HepG2 (cell line): ENCODE results near the gene RABEP1. TPM values are rescaled to one million over a fixed set of nuclear protein-coding genes. Genes with fewer than 3 reads are reported as not detected.

Experiments used
- ATAC-seq: fragments of 200-7000 bp; cut with Tn5 transposase; 3 replicates; pipeline ENCODE4 v1.9.1; 2020; ENCODE audit warnings: mild to moderate bottlenecking, moderate library complexity
- BruUV-seq: library from RNA; stranded (reverse); fragments of 400-500 nt; replicated peaks from 2 replicates; lab custom pipeline; 2021; lab: Mats Ljungman, UMichigan
- CTCF ChIA-PET: fragments of 300-600 bp; formaldehyde crosslinking; extraction: SDS; loops from one replicate; lab custom pipeline; 2021; ENCODE audit warnings: low total read pairs, inconsistent platforms, low intra/inter-chr PET ratio; lab: Yijun Ruan, JAX
- POLR2A ChIA-PET: fragments of 350-600 bp; sonication (Branson Sonifier 250); formaldehyde crosslinking; loops from one replicate; lab custom pipeline; 2020; ENCODE audit warnings: antibody characterized with exemption, inconsistent platforms; lab: Yijun Ruan, JAX
- DNase-seq: peaks from one replicate; pipeline ENCODE4 v3.0.0-alpha.2; 2015; ENCODE audit warnings: low spot score
- FAIRE-seq: peaks from 3 replicates; lab custom pipeline; 2011; peaks lifted over from hg19 to GRCh38; lab: Jason Lieb, UNC
- H2AFZ ChIP-seq: one replicate; pipeline ENCODE4 v1.6.1; 2011; ENCODE audit warnings: low read length, inconsistent platforms
- H3K27ac ChIP-seq: fragments of 300-600 bp; 3 replicates; pipeline ENCODE4 v1.8.0; 2011; ENCODE audit warnings: mixed run types, mild to moderate bottlenecking, mixed read lengths, low read length, inconsistent platforms; ENCODE audit not compliant: insufficient read depth; ENCODE audit errors: extremely low read length
- H3K27me3 ChIP-seq, 2 experiments: fragments of 200-600 bp in 1 of 2; 2 replicates in 1 of 2; 3 replicates in 1 of 2; pipeline versions ENCODE4 v1.6.0 to v1.8.0; 2011; ENCODE audit warnings: low read length in 2 of 2, mild to moderate bottlenecking in 2 of 2, moderate library complexity in 2 of 2, inconsistent platforms in 1 of 2; ENCODE audit not compliant: insufficient read depth in 2 of 2, control insufficient read depth in 1 of 2
- H3K36me3 ChIP-seq, 2 experiments: fragments of 200-600 bp in 1 of 2; replicated peaks in 1 of 2; 2 replicates in 1 of 2; 3 replicates in 1 of 2; pipeline versions ENCODE4 v1.5.1 to v1.8.0; 2011; ENCODE audit warnings: low read length in 2 of 2, inconsistent platforms in 1 of 2; ENCODE audit not compliant: insufficient read depth in 2 of 2, control insufficient read depth in 1 of 2
- H3K4me1 ChIP-seq: 2 replicates; pipeline ENCODE4 v1.5.1; 2012; ENCODE audit warnings: low read length, inconsistent platforms; ENCODE audit not compliant: insufficient read depth
- H3K4me2 ChIP-seq: 2 replicates; pipeline ENCODE4 v1.6.0; 2011; ENCODE audit warnings: low read depth, low read length, inconsistent platforms
- H3K4me3 ChIP-seq, 3 experiments: fragments of 200-600 bp in 1 of 3; sonication (generic), shearing (Covaris generic) in 1 of 3; replicated peaks in 1 of 3; 2 replicates each; pipeline ENCODE4 v1.5.1; 2011 to 2016; ENCODE audit warnings: low read length in 3 of 3, inconsistent platforms in 2 of 3, low read depth in 2 of 3, mild to moderate bottlenecking in 2 of 3, control low read depth in 1 of 3, mixed read lengths in 1 of 3; ENCODE audit not compliant: insufficient read depth in 1 of 3
- H3K79me2 ChIP-seq: one replicate; pipeline ENCODE4 v1.6.1; 2011; ENCODE audit warnings: low read length, inconsistent platforms; ENCODE audit not compliant: insufficient read depth
- H3K9ac ChIP-seq: 2 replicates; pipeline ENCODE4 v1.6.0; 2011; ENCODE audit warnings: mild to moderate bottlenecking, low read depth, low read length, inconsistent platforms; ENCODE audit not compliant: insufficient read depth
- H3K9me3 ChIP-seq: 2 replicates; pipeline ENCODE4 v1.5.1; 2012; ENCODE audit warnings: mild to moderate bottlenecking, low read length
- H4K20me1 ChIP-seq: 2 replicates; pipeline ENCODE4 v1.6.0; 2011; ENCODE audit warnings: inconsistent platforms, mild to moderate bottlenecking, low read length, moderate library complexity; ENCODE audit not compliant: insufficient read depth
- IRF9 ChIP-seq: sonication (generic); formaldehyde crosslinking; IDR thresholded peaks from 2 replicates; pipeline ENCODE4 v1.8.0; 2022; ENCODE audit warnings: missing genetic modification reagents, mild to moderate bottlenecking, borderline replicate concordance
- JUNB ChIP-seq: sonication (generic); formaldehyde crosslinking; IDR thresholded peaks from 2 replicates; pipeline ENCODE4 v1.8.0; 2022; ENCODE audit warnings: missing genetic modification reagents, mild to moderate bottlenecking, borderline replicate concordance
- MAFF ChIP-seq: IDR thresholded peaks from 2 replicates; pipeline ENCODE4 v1.6.1; 2011; ENCODE audit warnings: low read depth, low read length, improper control_type of control experiment
- MAFK ChIP-seq, 2 experiments: IDR thresholded peaks in 1 of 2; conservative IDR thresholded peaks in 1 of 2; 2 replicates each; pipeline ENCODE4 v1.6.1; 2011; ENCODE audit warnings: improper control_type of control experiment in 2 of 2, low read length in 2 of 2
- NKX3-1 ChIP-seq: sonication (generic); formaldehyde crosslinking; IDR thresholded peaks from 2 replicates; pipeline ENCODE4 v1.5.0; 2020; ENCODE audit warnings: missing genetic modification reagents
- POLR2G ChIP-seq: fragments of 200-400 bp; formaldehyde crosslinking; IDR thresholded peaks from 2 replicates; pipeline ENCODE4 v1.6.1; 2018; ENCODE audit warnings: mild to moderate bottlenecking, low read depth, low read length, moderate library complexity
- SIX1 ChIP-seq: sonication (generic); formaldehyde crosslinking; IDR thresholded peaks from 2 replicates; pipeline ENCODE4 v1.4.0; 2020; ENCODE audit warnings: missing genetic modification reagents, borderline replicate concordance
- ZEB1 ChIP-seq: IDR thresholded peaks from 2 replicates; pipeline ENCODE4 v1.6.1; 2012; ENCODE audit warnings: mild to moderate bottlenecking, low read depth, inconsistent platforms; ENCODE audit not compliant: insufficient replicate concordance
- ZNF143 ChIP-seq: sonication (generic); formaldehyde crosslinking; IDR thresholded peaks from 2 replicates; pipeline ENCODE4 v1.4.0; 2020; ENCODE audit warnings: missing genetic modification reagents
- ZNF484 ChIP-seq: sonication (generic); formaldehyde crosslinking; IDR thresholded peaks from 2 replicates; pipeline ENCODE4 v1.5.1; 2020; ENCODE audit warnings: mild to moderate bottlenecking, low read depth, missing genetic modification reagents, borderline replicate concordance
- ZNF761 ChIP-seq: sonication (generic); formaldehyde crosslinking; conservative IDR thresholded peaks from 2 replicates; pipeline ENCODE4 v1.4.0; 2020; ENCODE audit warnings: mild to moderate bottlenecking, missing genetic modification reagents
- ZSCAN25 ChIP-seq: sonication (generic); formaldehyde crosslinking; IDR thresholded peaks from 2 replicates; pipeline ENCODE4 v1.8.0; 2022; ENCODE audit warnings: mild to moderate bottlenecking, missing genetic modification reagents
- WGBS: methylation state at CpG from one replicate; pipeline ENCODE4 v1.1.6; 2017; ENCODE audit warnings: low lambda C conversion rate; 5-methylcytosine and 5-hydroxymethylcytosine counted together
- in situ Hi-C: cut with HindIII; loops from 2 replicates; pipeline ENCODE4 v1.10.0; 2017; ENCODE audit warnings: low pct_unique_long_range_greater_than_20kb; ENCODE audit not compliant: extremely low pct_ligation_motif_present
- intact Hi-C: fragments of 100-400 bp; cut with micrococcal nuclease; formaldehyde crosslinking; loops from one replicate; pipeline ENCODE4 v1.10.0; 2022; ENCODE audit not compliant: unreplicated experiment
- polyA plus RNA-seq, 8 experiments: library from polyadenylated mRNA; depleted of rRNA in 3 of 8; stranded (reverse) in 7 of 8; unstranded in 1 of 8; fragments of >200 nt; fragmentation: Illumina TruSeq in 4 of 8; extraction: Trizol in 4 of 8; gene quantifications; 2 replicates each; pipeline versions ENCODE4 v1.2.1 to v1.2.3, GENCODE V29; 2011 to 2016; ENCODE audit warnings: low read depth in 4 of 8, missing spikeins in 1 of 8, mixed read lengths in 1 of 8; ENCODE audit not compliant: insufficient read depth in 1 of 8
- total RNA-seq, 5 experiments: library from RNA; depleted of rRNA; stranded (reverse); fragments of >200 nt; fragmentation: Illumina TruSeq; extraction: Trizol; gene quantifications; 2 replicates each; pipeline ENCODE4 v1.2.3, GENCODE V29; 2016; ENCODE audit warnings: low read depth in 1 of 5
- TF ChIP-seq, protein P1 (sequence below): IDR thresholded peaks from 2 replicates; pipeline ENCODE4 v1.6.1; 2016; ENCODE audit warnings: missing compliant biosample characterization, missing genetic modification reagents, borderline replicate concordance
- TF ChIP-seq, protein P2 (sequence below): sonication (generic); formaldehyde crosslinking; IDR thresholded peaks from 2 replicates; pipeline ENCODE4 v1.4.0; 2020; ENCODE audit warnings: mild to moderate bottlenecking, missing genetic modification reagents, borderline replicate concordance

RABEP1 gene
- total and polyA plus RNA-seq, 2 of the 13 experiments (the other 11 are each of a cell fraction or from before 2014, with no cell fraction given): 13.7 to 41.5 TPM

DNA sequence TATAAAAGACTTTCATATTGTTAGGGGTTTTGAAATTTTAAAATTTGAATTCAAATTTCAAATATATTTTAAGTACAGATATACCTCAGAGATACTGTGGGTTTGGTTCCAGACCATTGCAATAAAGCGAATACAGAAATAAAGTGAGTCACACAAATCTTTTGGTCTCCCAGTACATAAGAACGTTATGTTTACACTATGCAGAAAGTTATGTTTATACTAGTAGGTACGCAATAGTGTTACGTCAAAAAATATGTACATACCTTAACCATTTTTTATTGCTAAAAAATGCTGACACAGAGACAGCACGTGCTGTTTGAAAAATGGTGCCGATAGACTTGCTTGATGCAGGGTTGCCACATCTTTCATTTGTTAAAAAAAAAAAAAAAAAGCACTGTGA, 117.7 kb downstream of the RABEP1 start:
- no peak for DNase-seq
- ATAC-seq: no peak
- in situ Hi-C loops: no loop called here
- Histone ChIP-seq H3K27me3 (no peaks in the 10 kb centered on the region), H2AFZ (no peak overlapping the region), H3K4me2 (no peak overlapping the region), H3K4me1 (peaks cover 3% of the 10 kb centered on the region), H3K27ac (no peak overlapping the region), H3K79me2 (peaks cover 2% of the 10 kb centered on the region), H3K9me3 (no peaks in the 10 kb centered on the region), H3K9ac (no peak overlapping the region), H3K36me3 (peaks cover 18 to 63% of the 10 kb centered on the region in 2 experiments), H3K4me3 (no peak overlapping the region), H4K20me1 (no peaks in the 10 kb centered on the region)
- WGBS: 95% methylated on average over 6 of the region's 6 CpGs
- TF ChIP-seq MAFF: peak; percentile 22; the same call in 1 of the 2 replicates
- TF ChIP-seq MAFK (conservative IDR thresholded peaks at IDR 0.05 in 1 of 2, IDR thresholded peaks at IDR 0.05 in 1 of 2; ENCODE audit: low read length in 2 of 2): peak in 1 of 2 experiments; percentile 30; a peak in 2 of 4 replicates
- no peak for TF ChIP-seq JUNB (CRISPR knock-in tag)
- POLR2A ChIA-PET: interaction anchor here (0.7 kb wide), 1 partner anchor 34 kb away, joined by 4 read pairs; no protein-coding TSS in a partner anchor
- intact Hi-C loops: no loop called here
- FAIRE-seq: no peak
- no TSS peak for BruUV-seq
- CTCF ChIA-PET: no interaction called here

GRCh38 chr17:5405400-5405799, 123.3 kb downstream of the RABEP1 start:
- H3K4me2 ChIP-seq: peak overlapping the region; percentile 48
- ChIA-PET CTCF (interaction anchor here (1.4 kb wide), 1 partner anchor 34 kb away, joined by 8 read pairs; the partner anchor contains the start of gene C1QBP), POLR2A (interaction anchor here (0.9 to 3.8 kb wide), 4 partner anchors 14 to 81 kb away, joined by 3 to 47 read pairs (median 4); partner anchors contain the start of genes C1QBP, DERL2, MIS12 and NUP88)
- no peak overlapping the region for H2AFZ ChIP-seq
- H3K4me1 ChIP-seq: peaks cover 35% of the 10 kb centered on the region
- no peaks in the 10 kb centered on the region for H4K20me1 ChIP-seq
- FAIRE-seq (peak; percentile 92), ATAC-seq (peak; percentile 98), DNase-seq (peak; percentile 91)
- in situ Hi-C loops (no loop called here), intact Hi-C loops (no loop called here)
- WGBS: 6% methylated on average over 4 of the region's 4 CpGs
- no peak overlapping the region; a peak in 1 of 6 replicates for H3K4me3 ChIP-seq
- H3K27ac ChIP-seq: peak overlapping the region; percentile 62
- H3K9ac ChIP-seq: no peak overlapping the region
- H3K9me3 ChIP-seq: no peaks in the 10 kb centered on the region
- no peaks in the 10 kb centered on the region for H3K27me3 ChIP-seq
- peaks cover 29 to 73% of the 10 kb centered on the region in 2 experiments for H3K36me3 ChIP-seq
- BruUV-seq: no TSS peak
- H3K79me2 ChIP-seq: peaks cover 5% of the 10 kb centered on the region
- TF ChIP-seq ZNF761 (CRISPR knock-in tag) (no peak), ZEB1 (no peak), ZSCAN25 (peak; percentile 53; the same call in 1 of the 2 replicates), POLR2G (no peak), NKX3-1 (CRISPR knock-in tag) (no peak), IRF9 (no peak), ZNF143 (no peak), ZNF484 (CRISPR knock-in tag) (no peak), SIX1 (CRISPR knock-in tag) (no peak)
- TF ChIP-seq, protein P1, sequence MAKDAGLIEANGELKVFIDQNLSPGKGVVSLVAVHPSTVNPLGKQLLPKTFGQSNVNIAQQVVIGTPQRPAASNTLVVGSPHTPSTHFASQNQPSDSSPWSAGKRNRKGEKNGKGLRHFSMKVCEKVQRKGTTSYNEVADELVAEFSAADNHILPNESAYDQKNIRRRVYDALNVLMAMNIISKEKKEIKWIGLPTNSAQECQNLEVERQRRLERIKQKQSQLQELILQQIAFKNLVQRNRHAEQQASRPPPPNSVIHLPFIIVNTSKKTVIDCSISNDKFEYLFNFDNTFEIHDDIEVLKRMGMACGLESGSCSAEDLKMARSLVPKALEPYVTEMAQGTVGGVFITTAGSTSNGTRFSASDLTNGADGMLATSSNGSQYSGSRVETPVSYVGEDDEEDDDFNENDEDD (CRISPR knock-in tag): no peak
- TF ChIP-seq, protein P2, sequence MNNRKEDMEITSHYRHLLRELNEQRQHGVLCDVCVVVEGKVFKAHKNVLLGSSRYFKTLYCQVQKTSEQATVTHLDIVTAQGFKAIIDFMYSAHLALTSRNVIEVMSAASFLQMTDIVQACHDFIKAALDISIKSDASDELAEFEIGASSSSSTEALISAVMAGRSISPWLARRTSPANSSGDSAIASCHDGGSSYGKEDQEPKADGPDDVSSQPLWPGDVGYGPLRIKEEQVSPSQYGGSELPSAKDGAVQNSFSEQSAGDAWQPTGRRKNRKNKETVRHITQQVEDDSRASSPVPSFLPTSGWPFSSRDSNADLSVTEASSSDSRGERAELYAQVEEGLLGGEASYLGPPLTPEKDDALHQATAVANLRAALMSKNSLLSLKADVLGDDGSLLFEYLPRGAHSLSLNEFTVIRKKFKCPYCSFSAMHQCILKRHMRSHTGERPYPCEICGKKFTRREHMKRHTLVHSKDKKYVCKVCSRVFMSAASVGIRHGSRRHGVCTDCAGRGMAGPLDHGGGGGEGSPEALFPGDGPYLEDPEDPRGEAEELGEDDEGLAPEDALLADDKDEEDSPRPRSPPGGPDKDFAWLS (CRISPR knock-in tag): no peak
